Erythroblast (primary cell): ENCODE results near the gene CEP350.

Experiments used
- GATA1 ChIP-seq: IDR thresholded peaks from 2 replicates; pipeline ENCODE4 v1.6.1; 2011; ENCODE audit warnings: low read depth, mild to moderate bottlenecking, control low read depth, low read length, moderate library complexity
- POLR2A ChIP-seq: IDR thresholded peaks from 2 replicates; pipeline ENCODE4 v1.6.1; 2011; ENCODE audit warnings: mild to moderate bottlenecking, low read length

DNA sequence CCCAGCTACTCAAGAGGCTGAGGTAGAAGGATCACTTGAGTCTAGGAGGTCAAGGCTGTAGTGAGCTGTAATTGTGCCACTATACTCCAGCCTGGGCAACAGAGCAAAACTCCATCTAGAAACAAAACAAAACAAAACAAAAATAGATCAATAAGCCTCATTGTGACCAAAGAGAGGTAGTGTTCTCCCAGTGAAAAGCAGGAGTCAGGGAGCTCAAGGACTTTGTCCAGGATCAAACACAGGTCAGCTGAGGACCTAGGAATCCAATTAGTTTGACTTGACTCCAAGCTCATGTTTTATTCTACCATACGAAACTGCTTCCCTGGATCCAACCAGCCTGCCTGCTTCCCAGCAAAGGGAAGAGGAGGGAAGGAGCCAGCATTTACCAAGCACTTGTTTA is 178.6 kb downstream of the CEP350 start:
- TF ChIP-seq POLR2A: no peak
- no peak for TF ChIP-seq GATA1
